ENCODE data around the gene CCDC152. TPM values are rescaled to one million over a fixed set of nuclear protein-coding genes. Genes with fewer than 3 reads are reported as not detected.

CCDC152 gene
- total and polyA plus RNA-seq, 2 donors (not counting 3 experiments of a cell fraction or from before 2014, with no cell fraction given), result 0.48 to 2.8 TPM

- Histone ChIP-seq H3K9me1 (replicated peaks; ENCODE audit: control insufficient read depth, extremely low read depth, insufficient read depth, low read length) (no peaks in the 10 kb centered on the region), H3K9me3 (replicated peaks; ENCODE audit: control insufficient read depth, insufficient read depth, low read length) (no peaks in the 10 kb centered on the region), H3K4me1 (ENCODE audit: control insufficient read depth, extremely low read depth, insufficient read depth, low read length) (no peaks in the 10 kb centered on the region), H3K27ac (ENCODE audit: insufficient read depth, low read depth, low read length) (no peak overlapping the region), H3K4me2 (ENCODE audit: insufficient read depth, low read length) (no peak overlapping the region), H3K9ac (replicated peaks; ENCODE audit: extremely low read depth, insufficient read depth, low read length) (no peak overlapping the region), H3K79me2 (ENCODE audit: control insufficient read depth, insufficient read depth, low read length) (no peaks in the 10 kb centered on the region), H2AFZ (ENCODE audit: low read depth, low read length) (no peak overlapping the region), H4K20me1 (replicated peaks; ENCODE audit: control insufficient read depth, extremely low read depth, insufficient read depth, low read length) (no peaks in the 10 kb centered on the region), H3K36me3 (ENCODE audit: control insufficient read depth in 2 of 2, extremely low read depth in 1 of 2, insufficient read depth in 2 of 2, low read length in 2 of 2) (no peaks in the 10 kb centered on the region), H3K4me3 (replicated peaks in 1 of 3; ENCODE audit: insufficient read depth in 1 of 3, low read depth in 1 of 3, low read length in 3 of 3) (no peak overlapping the region), H3K27me3 (ENCODE audit: control insufficient read depth in 2 of 2, insufficient read depth in 2 of 2, low read length in 2 of 2) (no peaks in the 10 kb centered on the region)
- POLR2A ChIA-PET, result no interaction called here
- CTCF ChIA-PET, result interaction anchor here (1.4 kb wide), 1 partner anchor 18 kb away, joined by 3 read pairs; no protein-coding TSS in a partner anchor
- no TSS peak for BruUV-seq (replicated peaks)
- DNase-seq (ENCODE audit: low read depth, low spot score) (no peak), FAIRE-seq (no peak)
- dilution Hi-C loops (cut with MboI; ENCODE audit: extremely low pct_ligation_motif_present, low sequenced_read_pairs), result no loop called here
- intact Hi-C loops (cut with micrococcal nuclease), result no loop called here
- TF ChIP-seq FOS (IDR thresholded peaks at IDR 0.05; ENCODE audit: borderline replicate concordance, insufficient read depth, low read length) (no peak), POLR2AphosphoS5 (IDR thresholded peaks at IDR 0.05; ENCODE audit: insufficient read depth, low read depth, low read length) (no peak), POLR2A (IDR thresholded peaks at IDR 0.05; ENCODE audit: low read depth, low read length) (no peak), EZH2 (IDR thresholded peaks at IDR 0.05; ENCODE audit: borderline replicate concordance, low read depth, low read length, severe bottlenecking) (no peak), MYC (IDR thresholded peaks at IDR 0.05; ENCODE audit: low read depth, low read length) (no peak), JUN (IDR thresholded peaks at IDR 0.05; ENCODE audit: borderline replicate concordance, insufficient read depth, insufficient read length, low read depth) (no peak), MAX (IDR thresholded peaks at IDR 0.05; ENCODE audit: insufficient read depth, insufficient read length) (no peak), GATA2 (IDR thresholded peaks at IDR 0.05; ENCODE audit: insufficient read depth, insufficient read length, low read depth, low read length) (no peak), CTCF (IDR thresholded peaks at IDR 0.05; ENCODE audit: extremely low read depth in 1 of 2, insufficient read depth in 1 of 2, low read depth in 1 of 2, low read length in 2 of 2) (no peak)
Observed at GRCh38 chr5:42801516-42802166, 45.0 kb downstream of the CCDC152 start.
